ENCODE data around the gene OR1F1.
A peak's percentile ranks its signal among the peaks of the same experiment; 100 is the strongest.

Gene OR1F1

DNA sequence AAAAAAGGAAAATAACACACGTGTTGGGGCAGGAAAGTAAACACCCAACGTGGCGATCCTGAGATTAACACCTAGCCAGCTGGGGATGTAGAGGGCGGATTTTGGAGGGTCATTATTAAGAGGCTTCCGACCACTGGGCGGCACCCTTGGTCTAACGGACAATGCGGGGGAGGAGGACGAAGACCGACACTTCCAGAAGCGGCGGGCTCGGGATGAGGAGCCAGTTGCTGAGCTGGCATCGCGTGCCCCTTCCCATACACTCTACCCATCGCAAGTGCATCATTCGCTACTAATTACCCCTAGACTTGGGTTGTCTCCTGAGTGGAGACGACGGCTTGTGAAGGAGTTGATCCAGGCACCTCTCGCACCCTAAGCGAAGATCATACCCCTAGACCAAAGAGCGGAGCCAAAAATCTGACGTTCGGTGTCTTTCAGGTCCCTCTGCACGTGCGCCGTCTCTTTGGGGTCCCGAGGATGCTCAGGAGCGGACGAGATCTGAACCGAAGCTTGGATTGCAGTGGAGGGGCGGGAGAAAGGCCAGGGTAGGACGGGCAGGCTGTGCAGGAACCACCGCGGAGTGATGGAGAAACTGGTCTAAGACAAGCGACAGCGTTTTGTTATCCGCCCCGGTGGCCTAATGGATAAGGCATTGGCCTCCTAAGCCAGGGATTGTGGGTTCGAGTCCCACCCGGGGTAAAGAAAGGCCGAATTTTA lies 35.6 kb upstream of the OR1F1 start:
- peak; percentile 24; the same call in 1 of the 2 replicates for TF ChIP-seq CTCF (IDR thresholded peaks at IDR 0.05; ENCODE audit: low read depth, low read length)
- H3K4me3 ChIP-seq (ENCODE audit: low read depth, low read length): peak overlapping the region; percentile 66

DNA sequence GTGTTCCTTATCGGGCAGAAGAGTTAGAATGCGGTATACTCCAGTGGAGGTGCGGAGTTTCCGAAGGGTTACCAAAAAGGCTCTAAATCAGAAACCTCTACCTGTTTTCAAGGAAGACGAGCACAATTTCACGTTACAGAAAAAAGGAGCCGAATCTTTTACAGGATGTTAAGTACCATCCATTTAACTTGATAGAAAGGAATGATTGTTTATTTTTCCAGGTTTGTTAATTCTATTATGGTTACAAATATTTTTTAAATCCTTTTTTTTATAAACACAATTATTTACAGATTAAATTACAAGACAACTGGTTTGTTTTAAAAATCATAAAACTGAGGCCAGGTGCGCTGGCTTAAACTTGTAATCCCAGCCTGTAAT lies 35.0 kb upstream of the OR1F1 start:
- no peak for TF ChIP-seq CTCF (IDR thresholded peaks at IDR 0.05; ENCODE audit: low read depth, low read length)
- H3K4me3 ChIP-seq (ENCODE audit: low read depth, low read length): no peak overlapping the region; the same call in 1 of the 2 replicates

DNA sequence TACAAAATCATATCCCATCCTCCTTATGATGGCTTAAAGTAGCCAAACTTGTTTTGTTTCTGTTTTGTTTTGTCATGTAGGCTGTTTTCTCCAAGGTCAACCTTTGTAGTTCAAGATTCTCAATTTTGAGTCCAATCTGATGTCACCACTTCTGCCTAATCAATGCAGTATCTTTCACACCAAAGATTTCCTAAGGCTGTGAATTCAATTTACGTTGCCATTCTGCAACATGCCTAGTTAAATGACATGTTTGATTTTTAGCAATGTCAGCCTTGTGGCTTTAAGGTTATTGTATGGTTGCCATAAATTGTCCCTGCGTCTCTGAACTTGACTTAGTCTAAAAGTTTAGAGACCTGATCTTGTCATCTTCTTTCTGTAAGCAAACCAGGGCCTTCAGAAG lies 32.8 kb upstream of the OR1F1 start:
- TF ChIP-seq CTCF (IDR thresholded peaks at IDR 0.05; ENCODE audit: low read depth, low read length): no peak
- no peak overlapping the region for H3K4me3 ChIP-seq (ENCODE audit: low read depth, low read length)

DNA sequence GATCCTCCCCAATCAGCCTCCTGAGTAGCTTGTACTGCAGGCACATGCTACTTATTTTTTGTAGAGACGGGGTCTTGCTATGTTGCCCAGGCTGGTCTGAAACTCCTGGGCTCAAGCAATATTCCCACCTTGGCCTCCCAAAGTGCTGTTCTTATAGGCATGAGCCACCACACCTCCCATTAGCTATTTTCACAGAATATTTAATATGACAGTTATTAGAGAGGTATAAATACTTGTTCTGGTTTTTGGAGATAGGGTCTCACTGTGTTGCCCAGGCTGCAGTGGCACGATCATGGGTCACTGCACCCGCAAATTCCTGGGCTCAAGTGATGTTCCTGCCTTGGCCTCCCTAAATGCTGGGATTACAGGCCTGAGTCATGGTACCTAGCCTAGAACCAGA lies 32.0 kb upstream of the OR1F1 start:
- no peak for TF ChIP-seq CTCF (IDR thresholded peaks at IDR 0.05; ENCODE audit: low read depth, low read length)
- H3K4me3 ChIP-seq (ENCODE audit: low read depth, low read length): no peak overlapping the region

GRCh38 chr16:3157229-3158025 lies 30.6 kb upstream of the OR1F1 start:
- peak overlapping the region; percentile 77 for H3K4me3 ChIP-seq (ENCODE audit: low read depth, low read length)
- TF ChIP-seq CTCF (IDR thresholded peaks at IDR 0.05; ENCODE audit: low read depth, low read length): no peak

DNA sequence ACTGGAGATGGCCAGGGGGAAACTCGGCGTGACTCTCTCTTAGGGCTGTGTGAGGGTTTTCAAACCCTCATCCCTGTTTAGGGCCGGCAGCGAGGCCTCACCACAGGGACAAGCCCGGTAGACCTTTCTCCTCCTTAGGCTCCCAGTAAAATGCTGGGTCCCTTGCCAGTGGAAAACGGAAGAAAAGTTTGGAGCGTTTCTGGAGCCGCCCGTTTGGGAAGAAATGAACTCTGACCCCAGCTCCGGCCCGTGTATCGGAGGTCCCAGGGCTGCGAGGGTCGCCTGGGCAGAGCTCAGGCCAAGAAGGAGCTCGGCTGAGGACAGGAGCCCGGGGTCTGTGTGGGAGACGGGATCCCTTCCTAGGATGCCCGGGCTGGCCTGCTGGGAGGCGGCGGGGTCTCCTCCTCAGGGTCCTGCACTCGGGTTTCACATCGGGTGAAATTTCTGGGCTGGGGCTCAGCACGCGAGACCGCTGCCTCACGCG lies 29.9 kb upstream of the OR1F1 start:
- H3K4me3 ChIP-seq (ENCODE audit: low read depth, low read length): peak overlapping the region; percentile 77
- TF ChIP-seq CTCF (IDR thresholded peaks at IDR 0.05; ENCODE audit: low read depth, low read length): no peak
